Gastrocnemius medialis (tissue), 4 donors: ENCODE results near the gene PBX3.

Experiments used
- POLR2A ChIP-seq, 2 donors: fragments of 450-650 bp; IDR thresholded peaks; one replicate each; pipeline ENCODE4 v1.6.1; 2017; ENCODE audit warnings: antibody characterized with exemption in 2 of 2, mild to moderate bottlenecking in 2 of 2, moderate library complexity in 2 of 2
- TF ChIP-seq, protein P1 (sequence below), 5 experiments: fragments of 450-650 bp in 3 of 5; fragments of 200-600 bp in 2 of 5; sonication (generic) in 2 of 5; IDR thresholded peaks in 4 of 5; conservative IDR thresholded peaks in 1 of 5; 1 replicate in 4 of 5; 2 replicates in 1 of 5; pipeline ENCODE4 v1.5.1; 2016 to 2019; ENCODE audit warnings: antibody characterized with exemption in 5 of 5, mild to moderate bottlenecking in 3 of 5, moderate library complexity in 3 of 5

DNA sequence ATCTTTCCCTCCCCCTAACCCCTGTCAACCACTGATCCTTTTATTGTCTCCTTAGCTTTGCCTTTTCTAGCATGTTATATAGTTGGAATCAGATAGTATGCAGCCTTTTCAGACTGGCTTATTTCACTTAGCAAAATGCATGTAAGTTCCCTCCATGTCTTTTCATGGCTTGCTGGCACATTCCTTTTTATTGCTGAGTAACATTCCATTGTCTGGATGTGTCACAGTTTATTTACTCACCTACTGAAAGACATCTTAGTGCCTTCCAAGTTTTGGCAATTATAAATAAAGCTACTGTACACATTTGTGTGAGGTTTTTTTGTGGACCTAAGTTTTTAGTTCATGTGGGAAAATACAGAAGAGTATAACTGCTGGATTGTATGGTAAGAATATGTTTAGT, 230.1 kb downstream of the PBX3 start:
- TF ChIP-seq, protein P1, sequence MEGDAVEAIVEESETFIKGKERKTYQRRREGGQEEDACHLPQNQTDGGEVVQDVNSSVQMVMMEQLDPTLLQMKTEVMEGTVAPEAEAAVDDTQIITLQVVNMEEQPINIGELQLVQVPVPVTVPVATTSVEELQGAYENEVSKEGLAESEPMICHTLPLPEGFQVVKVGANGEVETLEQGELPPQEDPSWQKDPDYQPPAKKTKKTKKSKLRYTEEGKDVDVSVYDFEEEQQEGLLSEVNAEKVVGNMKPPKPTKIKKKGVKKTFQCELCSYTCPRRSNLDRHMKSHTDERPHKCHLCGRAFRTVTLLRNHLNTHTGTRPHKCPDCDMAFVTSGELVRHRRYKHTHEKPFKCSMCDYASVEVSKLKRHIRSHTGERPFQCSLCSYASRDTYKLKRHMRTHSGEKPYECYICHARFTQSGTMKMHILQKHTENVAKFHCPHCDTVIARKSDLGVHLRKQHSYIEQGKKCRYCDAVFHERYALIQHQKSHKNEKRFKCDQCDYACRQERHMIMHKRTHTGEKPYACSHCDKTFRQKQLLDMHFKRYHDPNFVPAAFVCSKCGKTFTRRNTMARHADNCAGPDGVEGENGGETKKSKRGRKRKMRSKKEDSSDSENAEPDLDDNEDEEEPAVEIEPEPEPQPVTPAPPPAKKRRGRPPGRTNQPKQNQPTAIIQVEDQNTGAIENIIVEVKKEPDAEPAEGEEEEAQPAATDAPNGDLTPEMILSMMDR (IDR thresholded peaks at IDR 0.05 in 4 of 5, conservative IDR thresholded peaks at IDR 0.05 in 1 of 5): no peak
- no peak for TF ChIP-seq POLR2A (IDR thresholded peaks at IDR 0.05)
